Breast epithelium (tissue), 4 donors: ENCODE data around the gene POC1A. TPM values are rescaled to one million over a fixed set of nuclear protein-coding genes. Genes with fewer than 3 reads are reported as not detected.

Experiments
- DNase-seq, 2 donors: peaks; one replicate each; pipeline ENCODE4 v3.0.0-alpha.2; 2019; ENCODE audit warnings: low spot score in 2 of 2
- H3K27ac ChIP-seq, 2 donors: fragments of 200-600 bp; sonication (generic) in 1 of 2; one replicate each; pipeline ENCODE4 v1.5.1; 2016 to 2019; ENCODE audit warnings: mild to moderate bottlenecking in 1 of 2
- H3K27me3 ChIP-seq, 2 donors: fragments of 200-600 bp; sonication (generic) in 1 of 2; one replicate each; pipeline versions ENCODE4 v1.5.1 to v1.6.0; 2017 to 2019; ENCODE audit warnings: control low read depth in 1 of 2, mild to moderate bottlenecking in 1 of 2
- H3K36me3 ChIP-seq: fragments of 200-600 bp; one replicate; pipeline ENCODE4 v1.5.1; 2019
- H3K4me1 ChIP-seq, 2 donors: fragments of 200-600 bp; sonication (generic); one replicate each; pipeline ENCODE4 v1.5.1; 2016 to 2019; ENCODE audit warnings: control low read depth in 1 of 2
- H3K4me3 ChIP-seq, 3 donors: fragments of 200-600 bp; sonication (generic); 1 replicate in 2 of 3; 2 replicates in 1 of 3; pipeline ENCODE4 v1.5.1; 2016 to 2019; ENCODE audit warnings: mild to moderate bottlenecking in 3 of 3, moderate library complexity in 2 of 3
- H3K9me3 ChIP-seq, 2 donors: fragments of 200-600 bp; sonication (generic) in 1 of 2; one replicate each; pipeline ENCODE4 v1.5.1; 2016 to 2019; ENCODE audit warnings: control low read depth in 1 of 2
- CTCF ChIP-seq, 3 donors: fragments of 450-650 bp; IDR thresholded peaks; one replicate each; pipeline ENCODE4 v1.5.1; 2016 to 2017; ENCODE audit warnings: antibody characterized with exemption in 3 of 3, mild to moderate bottlenecking in 3 of 3, moderate library complexity in 3 of 3
- POLR2A ChIP-seq: fragments of 450-650 bp; IDR thresholded peaks from one replicate; pipeline ENCODE4 v1.6.1; 2016; ENCODE audit warnings: antibody characterized with exemption, mild to moderate bottlenecking, moderate library complexity
- POLR2AphosphoS5 ChIP-seq, 3 donors: sonication (generic); formaldehyde crosslinking; IDR thresholded peaks; one replicate each; pipeline ENCODE4 v1.6.1; 2017; ENCODE audit warnings: antibody characterized with exemption in 3 of 3
- intact Hi-C: fragments of 100-400 bp; cut with DNase I; formaldehyde crosslinking; loops from one replicate; pipeline ENCODE4 v1.15.1; 2023; ENCODE audit warnings: low total_unique reads
- total RNA-seq, 3 donors: library from RNA; depleted of rRNA; stranded (reverse); fragments of >200 nt; gene quantifications; one replicate each; pipeline ENCODE4 v1.1.0, GENCODE V29; 2016

The POC1A gene
- total RNA-seq, 3 donors from 2014 or later: 1.9 to 2.7 (median 2.6) TPM

- intact Hi-C loops: no loop called here
- TF ChIP-seq POLR2A: no peak
- no peak for TF ChIP-seq POLR2AphosphoS5 (IDR thresholded peaks at IDR 0.05)
- no peak for TF ChIP-seq CTCF (IDR thresholded peaks at IDR 0.05)
- no peaks in the 10 kb centered on the region for H3K4me1 ChIP-seq
- H3K4me3 ChIP-seq: no peak overlapping the region
- DNase-seq: no peak
- no peaks in the 10 kb centered on the region for H3K27me3 ChIP-seq
- H3K27ac ChIP-seq: no peak overlapping the region
- H3K9me3 ChIP-seq: no peaks in the 10 kb centered on the region
- no peaks in the 10 kb centered on the region for H3K36me3 ChIP-seq
Observed at GRCh38 chr3:52030714-52031310, 123.4 kb downstream of the POC1A start.

DNA sequence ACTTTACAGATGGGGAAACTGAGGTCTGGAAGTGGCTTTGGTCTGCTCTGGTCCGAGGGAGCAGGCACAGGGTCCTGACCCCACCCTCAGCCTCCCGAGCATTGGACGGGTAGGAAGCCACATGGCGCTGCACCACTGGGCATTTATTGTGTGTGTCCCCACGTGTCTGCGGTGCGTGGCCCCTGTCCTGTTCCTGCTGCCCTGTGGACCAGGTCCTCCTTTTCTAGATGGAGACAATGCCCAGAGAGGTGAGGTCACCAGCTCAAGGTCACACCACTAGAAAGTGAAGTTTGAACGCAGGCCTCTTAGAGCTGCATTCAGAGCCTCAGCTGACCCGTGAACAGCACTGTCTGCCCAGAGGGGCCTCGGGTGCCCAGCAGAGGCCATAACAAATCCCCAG is 124.7 kb downstream of the POC1A start:
- DNase-seq: no peak
- no peaks in the 10 kb centered on the region for H3K4me1 ChIP-seq
- no peaks in the 10 kb centered on the region for H3K27me3 ChIP-seq
- no peak overlapping the region for H3K4me3 ChIP-seq
- no peaks in the 10 kb centered on the region for H3K9me3 ChIP-seq
- TF ChIP-seq POLR2A (no peak), POLR2AphosphoS5 (IDR thresholded peaks at IDR 0.05) (no peak), CTCF (IDR thresholded peaks at IDR 0.05) (no peak)
- no peak overlapping the region for H3K27ac ChIP-seq
- H3K36me3 ChIP-seq: no peaks in the 10 kb centered on the region
- intact Hi-C loops: no loop called here

DNA sequence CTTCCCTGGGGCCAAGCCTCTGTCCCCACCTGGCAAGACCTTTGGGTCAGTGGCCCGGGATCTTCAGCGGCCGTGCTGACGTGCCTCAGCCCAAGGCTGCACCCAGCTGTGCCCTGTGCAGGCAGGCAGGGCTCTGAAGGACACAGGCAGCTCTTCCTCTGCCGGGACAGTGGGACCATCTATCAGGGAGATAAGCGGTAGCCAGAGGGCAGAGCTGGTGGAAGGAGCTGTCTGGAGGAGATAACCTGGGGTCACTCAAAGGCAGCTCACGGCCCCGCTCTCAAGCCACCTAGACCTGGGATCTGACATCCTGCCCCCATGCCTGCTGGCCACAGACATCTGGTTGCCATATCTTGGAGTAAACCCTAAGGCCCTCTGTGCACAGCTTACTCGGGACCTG is 125.2 kb downstream of the POC1A start:
- no peak overlapping the region for H3K4me3 ChIP-seq
- no peak for TF ChIP-seq POLR2A
- no peak for TF ChIP-seq POLR2AphosphoS5 (IDR thresholded peaks at IDR 0.05)
- no peak for TF ChIP-seq CTCF (IDR thresholded peaks at IDR 0.05)
- H3K27ac ChIP-seq: no peak overlapping the region
- no peaks in the 10 kb centered on the region for H3K36me3 ChIP-seq
- intact Hi-C loops: no loop called here
- no peak for DNase-seq
- no peaks in the 10 kb centered on the region for H3K4me1 ChIP-seq
- H3K9me3 ChIP-seq: no peaks in the 10 kb centered on the region
- H3K27me3 ChIP-seq: no peaks in the 10 kb centered on the region

GRCh38 chr3:52028572-52028971 is 125.7 kb downstream of the POC1A start:
- H3K4me1 ChIP-seq: no peaks in the 10 kb centered on the region
- no peak for TF ChIP-seq POLR2A
- TF ChIP-seq CTCF (IDR thresholded peaks at IDR 0.05): no peak
- TF ChIP-seq POLR2AphosphoS5 (IDR thresholded peaks at IDR 0.05): no peak
- H3K27me3 ChIP-seq: no peaks in the 10 kb centered on the region
- no peaks in the 10 kb centered on the region for H3K9me3 ChIP-seq
- no peak for DNase-seq
- H3K27ac ChIP-seq: no peak overlapping the region
- intact Hi-C loops: no loop called here
- no peaks in the 10 kb centered on the region for H3K36me3 ChIP-seq
- no peak overlapping the region for H3K4me3 ChIP-seq

DNA sequence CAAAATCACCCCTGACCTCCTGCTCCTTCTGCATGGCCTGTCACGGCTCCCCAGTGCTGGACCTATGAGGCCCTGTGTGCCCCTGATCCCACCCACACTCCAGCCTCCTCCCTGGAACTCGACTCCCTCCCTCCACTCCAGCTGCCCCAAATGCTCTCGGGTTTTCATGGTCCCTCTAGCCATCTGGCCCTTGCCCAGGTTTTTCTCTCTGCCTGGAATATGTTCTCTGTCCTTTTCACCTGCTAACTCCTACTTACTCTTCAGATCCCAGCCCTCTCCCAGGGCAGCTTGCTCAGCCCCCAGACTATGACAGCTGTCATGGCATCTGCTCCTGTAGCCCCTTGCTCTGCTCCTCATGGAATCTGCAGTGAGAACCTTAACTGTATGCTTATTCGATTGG is 128.2 kb downstream of the POC1A start:
- DNase-seq: no peak
- Histone ChIP-seq H3K9me3 (no peaks in the 10 kb centered on the region), H3K4me3 (no peak overlapping the region), H3K36me3 (no peaks in the 10 kb centered on the region), H3K27ac (no peak overlapping the region), H3K27me3 (no peaks in the 10 kb centered on the region), H3K4me1 (no peaks in the 10 kb centered on the region)
- no peak for TF ChIP-seq POLR2AphosphoS5 (IDR thresholded peaks at IDR 0.05)
- intact Hi-C loops: no loop called here

- TF ChIP-seq CTCF (IDR thresholded peaks at IDR 0.05) (no peak), POLR2AphosphoS5 (IDR thresholded peaks at IDR 0.05) (no peak), POLR2A (no peak)
- Histone ChIP-seq H3K27me3 (no peaks in the 10 kb centered on the region), H3K27ac (no peak overlapping the region), H3K4me1 (no peaks in the 10 kb centered on the region), H3K36me3 (no peaks in the 10 kb centered on the region), H3K9me3 (no peaks in the 10 kb centered on the region), H3K4me3 (no peak overlapping the region)
- no peak for DNase-seq
- intact Hi-C loops: no loop called here
Observed at GRCh38 chr3:52025453-52025852, 128.8 kb downstream of the POC1A start.
